ENCODE data around the gene RNF144A.

DNA sequence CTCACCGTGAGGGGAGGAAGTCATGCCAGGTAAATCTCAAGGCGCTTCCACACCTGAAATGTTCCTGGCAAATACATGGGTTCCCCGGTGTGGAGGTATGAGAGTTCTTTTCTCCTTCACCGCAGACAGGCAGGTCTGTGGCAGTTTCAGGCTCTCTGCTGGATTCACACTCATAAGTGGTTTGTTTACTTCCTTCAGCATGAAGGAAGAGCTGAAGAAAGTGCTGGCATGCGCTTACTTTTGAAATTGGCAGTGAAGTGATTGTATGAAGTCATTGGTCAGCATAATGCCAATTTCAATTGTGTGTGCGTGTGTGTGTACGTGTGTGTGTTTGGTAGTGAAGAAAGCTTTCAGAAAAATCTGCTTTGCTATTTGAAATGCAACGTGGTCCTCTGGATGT lies 43.4 kb downstream of the RNF144A start:
- TF ChIP-seq, protein P1, sequence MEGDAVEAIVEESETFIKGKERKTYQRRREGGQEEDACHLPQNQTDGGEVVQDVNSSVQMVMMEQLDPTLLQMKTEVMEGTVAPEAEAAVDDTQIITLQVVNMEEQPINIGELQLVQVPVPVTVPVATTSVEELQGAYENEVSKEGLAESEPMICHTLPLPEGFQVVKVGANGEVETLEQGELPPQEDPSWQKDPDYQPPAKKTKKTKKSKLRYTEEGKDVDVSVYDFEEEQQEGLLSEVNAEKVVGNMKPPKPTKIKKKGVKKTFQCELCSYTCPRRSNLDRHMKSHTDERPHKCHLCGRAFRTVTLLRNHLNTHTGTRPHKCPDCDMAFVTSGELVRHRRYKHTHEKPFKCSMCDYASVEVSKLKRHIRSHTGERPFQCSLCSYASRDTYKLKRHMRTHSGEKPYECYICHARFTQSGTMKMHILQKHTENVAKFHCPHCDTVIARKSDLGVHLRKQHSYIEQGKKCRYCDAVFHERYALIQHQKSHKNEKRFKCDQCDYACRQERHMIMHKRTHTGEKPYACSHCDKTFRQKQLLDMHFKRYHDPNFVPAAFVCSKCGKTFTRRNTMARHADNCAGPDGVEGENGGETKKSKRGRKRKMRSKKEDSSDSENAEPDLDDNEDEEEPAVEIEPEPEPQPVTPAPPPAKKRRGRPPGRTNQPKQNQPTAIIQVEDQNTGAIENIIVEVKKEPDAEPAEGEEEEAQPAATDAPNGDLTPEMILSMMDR (IDR thresholded peaks at IDR 0.05) = no peak
- TF ChIP-seq POLR2A (IDR thresholded peaks at IDR 0.05) (no peak), EP300 (IDR thresholded peaks at IDR 0.05) (peak in 1 of 2 donors; percentile 84)

Measured in tibial nerve (tissue), 4 donors.